ENCODE results near the gene DKKL1. TPM values are rescaled to one million over a fixed set of nuclear protein-coding genes. Genes with fewer than 3 reads are reported as not detected.
"Not testable (repeated sequence)": the region's sequence is repeated elsewhere in the genome, so short reads cannot be mapped to it uniquely, and the experiment has no call there.

Gene DKKL1
- not detected for total RNA-seq
- long read RNA-seq, partial matches to known transcripts = 0 of 1 reads
- long read RNA-seq, other reads (novel, unspliced or antisense) = 1 of 1 reads

DNA sequence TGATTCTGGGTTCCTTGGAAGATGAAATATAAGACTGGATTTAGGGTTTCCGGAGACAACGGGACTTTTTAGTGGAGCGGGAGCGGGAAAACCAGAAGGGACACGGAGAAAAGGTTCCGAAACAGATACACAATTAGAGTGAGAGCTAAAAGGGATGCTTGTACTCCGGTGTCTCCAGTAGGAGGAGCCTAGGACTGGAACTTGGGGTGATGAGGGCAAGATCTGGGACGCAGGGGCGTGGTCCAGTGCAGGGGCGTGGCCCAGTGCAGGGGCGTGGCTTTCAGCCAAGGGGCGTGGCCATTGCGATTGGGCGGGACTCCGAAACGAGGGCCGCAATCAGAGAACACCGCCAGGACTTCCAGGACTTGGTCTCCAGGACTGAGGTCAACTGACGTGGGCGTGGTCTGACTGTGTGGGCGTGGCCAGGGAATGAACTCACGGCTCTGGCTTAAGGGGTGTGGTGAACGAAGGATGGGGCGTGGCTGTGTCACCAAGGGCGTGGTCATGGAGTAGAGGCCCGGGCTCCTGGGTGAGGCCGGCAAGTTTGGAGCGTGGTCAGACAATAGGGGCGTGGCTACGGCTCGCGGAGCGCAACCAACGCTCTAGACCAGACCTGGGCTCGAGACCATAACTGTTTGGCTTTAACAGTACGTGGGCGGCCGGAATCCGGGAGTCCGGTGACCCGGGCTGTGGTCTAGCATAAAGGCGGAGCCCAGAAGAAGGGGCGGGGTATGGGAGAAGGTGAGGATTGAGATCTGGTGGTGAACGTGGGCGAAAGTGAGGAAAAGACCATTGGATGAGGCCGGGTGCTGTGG, at the start of gene DKKL1:
Gene DKKL1, plus strand, starts transcription at position 610 of the 815 bp plus-strand sequence. Its CDS starts 122 bp downstream, at position 732.
- peak; percentile 87 for ATAC-seq
- intact Hi-C loops (cut with micrococcal nuclease) = no loop called here
- peak; percentile 99 for DNase-seq

GRCh38 chr19:49315111-49315510, 48.6 kb upstream of the DKKL1 start:
- intact Hi-C loops (cut with micrococcal nuclease) = no loop called here
- ATAC-seq (no peak), DNase-seq (no peak)

DNA sequence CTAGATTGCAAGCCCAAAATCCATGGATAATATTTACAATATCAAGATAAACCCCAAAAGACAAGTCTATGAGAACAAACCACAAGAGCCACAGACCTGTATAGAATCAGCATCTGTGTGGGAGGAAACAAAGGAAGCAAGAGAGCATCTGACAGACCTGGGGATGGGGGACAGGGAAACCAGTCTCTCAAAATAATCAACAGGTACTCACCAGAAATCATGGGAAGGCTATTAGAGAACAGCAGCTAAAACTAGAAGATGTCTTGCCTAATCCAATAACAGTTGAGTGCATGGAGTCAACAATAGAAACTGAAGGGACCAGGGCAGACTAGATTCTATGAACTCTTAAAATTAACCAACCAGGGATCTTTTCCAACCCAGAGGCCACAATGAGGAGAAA, 47.4 kb upstream of the DKKL1 start:
- DNase-seq (no peak), ATAC-seq (no peak)

GRCh38 chr19:49318296-49318695, 45.4 kb upstream of the DKKL1 start:
- intact Hi-C loops (cut with micrococcal nuclease) = no loop called here
- DNase-seq (no peak), ATAC-seq (no peak)

More for the DNA sequence above, 47.4 kb upstream of the DKKL1 start:
- intact Hi-C loops (cut with micrococcal nuclease) = no loop called here

DNA sequence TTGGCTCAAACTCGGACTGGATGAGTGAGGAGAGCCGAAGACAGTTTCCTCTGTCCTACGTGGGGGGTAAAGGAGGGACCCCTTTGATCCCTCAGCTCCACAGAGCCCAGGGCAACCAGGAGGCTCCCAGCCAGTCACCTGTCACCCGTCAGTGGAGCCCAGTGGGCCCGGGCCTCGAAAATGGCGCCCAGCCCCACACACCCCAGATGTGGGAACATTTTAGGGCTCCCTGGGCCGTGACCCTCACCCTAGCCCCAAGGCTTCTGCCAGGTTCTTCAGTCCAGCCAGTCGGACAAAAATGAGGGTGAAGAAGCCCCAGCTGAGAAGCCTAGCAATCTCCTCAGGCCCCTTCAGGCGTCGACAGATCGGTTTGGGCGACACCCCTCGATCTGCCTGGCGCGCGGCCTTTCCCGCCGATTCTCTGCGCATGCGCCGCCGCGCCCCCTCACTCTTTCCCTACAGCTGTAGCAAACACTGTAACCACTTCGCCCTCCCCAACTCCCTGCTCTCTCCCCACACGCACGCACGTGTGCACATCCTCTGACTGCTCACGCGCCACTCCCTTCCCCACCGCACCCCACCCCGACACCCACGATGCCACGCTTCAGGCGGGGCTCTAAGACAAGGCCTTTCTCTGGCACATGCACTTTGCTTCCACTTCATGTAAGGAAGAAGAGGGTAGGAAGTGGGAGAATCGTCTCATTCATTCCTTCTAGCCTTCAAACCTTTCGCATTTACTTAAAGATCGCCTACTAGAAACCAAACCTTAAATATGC, 38.7 kb upstream of the DKKL1 start, which contains the start of gene SLC6A16:
Gene SLC6A16, minus strand, starts transcription at position 391 of the 776 bp plus-strand sequence. CDS start 13,844 bp downstream, outside the sequence.
- intact Hi-C loops (cut with micrococcal nuclease) = no loop called here

DNA sequence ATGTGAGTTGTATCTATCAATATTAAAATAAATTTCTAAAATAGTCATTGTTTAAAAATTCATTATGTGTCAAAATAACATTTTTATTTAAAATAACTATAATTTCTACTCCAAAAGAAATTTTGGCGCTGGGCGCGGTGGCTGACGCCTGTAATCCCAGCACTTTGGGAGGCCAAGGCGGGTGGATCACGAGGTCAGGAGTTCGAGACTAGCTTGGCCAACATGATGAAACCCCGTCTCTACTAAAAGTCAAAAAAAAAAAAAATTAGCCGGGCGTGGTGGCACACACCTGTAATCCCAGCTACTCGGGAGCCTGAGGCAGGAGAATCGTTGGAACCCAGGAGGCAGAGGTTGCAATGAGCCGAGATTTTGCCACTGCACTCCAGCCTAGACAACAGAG, 37.9 kb upstream of the DKKL1 start:
- ATAC-seq; intact Hi-C loops (cut with micrococcal nuclease); DNase-seq: not testable (repeated sequence)

More for the DNA sequence above, 38.7 kb upstream of the DKKL1 start, which contains the start of gene SLC6A16:
- ATAC-seq (no peak), DNase-seq (no peak)

DNA sequence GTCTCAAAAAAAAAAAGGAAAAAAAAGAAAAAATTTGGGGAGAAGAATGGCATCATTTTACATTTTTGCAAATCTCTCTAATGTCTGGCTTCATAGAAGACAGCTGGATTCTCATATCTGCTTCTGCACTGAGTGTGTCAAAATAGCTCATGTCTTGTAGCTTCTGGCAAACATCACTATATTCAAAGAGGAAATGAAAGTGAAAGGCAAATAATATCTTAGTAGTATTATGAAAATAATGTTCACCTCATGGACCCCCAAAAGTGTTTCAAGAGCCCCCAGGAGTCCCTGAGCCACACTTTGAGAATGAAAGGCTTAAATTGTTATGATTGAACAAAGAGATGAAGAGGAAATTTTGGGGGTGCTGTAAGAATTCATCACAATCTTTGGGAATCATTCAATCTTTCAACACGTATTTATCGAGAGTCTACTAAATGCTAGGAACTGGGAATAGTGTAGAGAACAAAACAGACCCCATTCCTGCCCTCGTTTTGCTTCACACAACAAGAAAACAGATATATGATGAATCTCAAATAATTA, 37.4 kb upstream of the DKKL1 start:
- intact Hi-C loops (cut with micrococcal nuclease) = no loop called here
- no peak for DNase-seq

GRCh38 chr19:49327878-49328544, 35.7 kb upstream of the DKKL1 start:
- intact Hi-C loops (cut with micrococcal nuclease) = no loop called here
- no peak for ATAC-seq
- DNase-seq = no peak

More for the DNA sequence above, 37.4 kb upstream of the DKKL1 start:
- no peak for ATAC-seq

- intact Hi-C loops (cut with micrococcal nuclease) = no loop called here
- ATAC-seq (no peak), DNase-seq (no peak)
These were observed 34.9 kb upstream of the DKKL1 start for GRCh38 chr19:49328741-49329140.

DNA sequence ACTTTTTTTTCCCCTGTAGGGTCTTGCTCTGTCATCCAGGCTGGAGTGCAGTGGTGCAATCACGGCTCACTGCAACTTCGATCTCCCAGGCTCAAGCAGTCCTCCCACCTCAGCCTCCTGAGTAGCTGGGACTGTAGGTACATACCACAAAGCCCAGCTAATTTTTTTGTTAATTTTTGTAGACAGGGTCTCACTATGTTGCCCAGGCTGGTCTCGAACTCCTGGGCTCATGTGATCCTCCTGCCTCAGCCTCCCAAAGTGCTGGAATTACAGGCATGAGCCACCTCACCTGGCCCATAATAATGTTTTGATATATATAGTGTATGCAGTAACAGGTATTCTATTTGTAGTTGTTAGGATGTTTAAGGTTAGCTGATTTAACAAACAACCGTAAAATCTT, 32.5 kb upstream of the DKKL1 start:
- intact Hi-C loops (cut with micrococcal nuclease); DNase-seq; ATAC-seq: not testable (repeated sequence)

GRCh38 chr19:49331616-49332055, 32.0 kb upstream of the DKKL1 start:
- peak; percentile 79 for ATAC-seq
- intact Hi-C loops (cut with micrococcal nuclease) = no loop called here

GRCh38 chr19:49332691-49333417, 30.8 kb upstream of the DKKL1 start:
- ATAC-seq; DNase-seq; intact Hi-C loops (cut with micrococcal nuclease): not testable (repeated sequence)

More at GRCh38 chr19:49331616-49332055, 32.0 kb upstream of the DKKL1 start:
- no peak for DNase-seq

DNA sequence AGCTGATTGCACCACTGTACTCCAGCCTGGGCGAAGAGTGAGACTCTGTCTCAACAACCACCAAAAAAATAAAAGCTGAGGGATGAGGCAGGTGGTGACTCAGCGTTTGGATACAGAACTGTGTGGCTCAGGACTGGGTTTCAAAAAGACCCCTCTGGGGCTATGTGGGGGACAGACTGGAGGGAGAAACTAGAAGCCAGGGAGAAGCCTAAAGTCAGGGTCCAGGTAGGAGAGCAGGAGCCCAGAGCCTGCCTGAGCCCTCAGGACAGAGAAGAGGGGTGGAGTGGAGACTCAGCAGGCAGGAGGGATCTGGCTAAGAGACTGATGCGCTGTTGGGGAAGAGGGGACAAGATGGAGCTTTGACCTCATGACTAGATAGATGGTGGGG, 30.3 kb upstream of the DKKL1 start:
- DNase-seq = no peak
- ATAC-seq = no peak
- intact Hi-C loops (cut with micrococcal nuclease) = no loop called here

- DNase-seq (peak; percentile 52), ATAC-seq (no peak)
- intact Hi-C loops (cut with micrococcal nuclease) = no loop called here
These were observed 29.8 kb upstream of the DKKL1 start for GRCh38 chr19:49333811-49334288.

GRCh38 chr19:49335071-49335783, 28.4 kb upstream of the DKKL1 start, which contains the start of gene CD37:
TSS of gene CD37 (plus strand) at chr19:49335406. CDS start at chr19:49335541, 135 bp downstream.
- intact Hi-C loops (cut with micrococcal nuclease) = no loop called here
- peak; percentile 47 for DNase-seq

DNA sequence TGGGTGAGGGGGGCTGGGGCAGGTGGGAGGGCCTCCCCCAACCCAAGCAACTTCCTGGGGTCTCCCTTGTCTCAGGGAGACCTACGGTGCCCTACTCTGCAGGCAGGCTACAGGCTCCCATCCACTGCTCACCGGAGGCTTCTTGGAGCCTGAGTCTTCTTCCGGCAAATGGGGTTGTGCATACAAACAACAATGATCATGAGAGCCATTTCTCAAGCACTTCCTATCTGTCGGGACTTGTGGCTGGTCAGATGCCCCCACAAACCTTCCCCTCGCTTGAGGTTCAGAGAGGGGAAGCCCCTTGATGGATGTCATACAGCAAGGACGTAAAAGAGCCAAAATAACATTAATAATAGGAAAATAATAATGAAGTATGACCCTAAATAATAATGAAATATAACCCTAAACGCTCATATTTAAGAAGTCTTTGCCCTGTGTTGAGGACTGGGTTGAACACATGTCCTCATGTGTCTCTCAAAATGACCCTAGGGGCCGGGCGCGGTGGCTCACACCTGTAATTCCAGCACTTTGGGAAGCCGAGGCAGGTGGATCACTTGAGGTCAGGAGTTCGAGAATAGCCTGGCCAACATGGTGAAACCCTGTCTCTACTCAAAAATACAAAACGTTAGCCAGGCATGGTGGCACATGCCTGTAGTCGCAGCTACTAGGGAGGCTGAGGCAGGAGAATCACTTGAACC, 27.7 kb upstream of the DKKL1 start:
- no peak for DNase-seq
- ATAC-seq = no peak
- intact Hi-C loops (cut with micrococcal nuclease) = no loop called here

More at GRCh38 chr19:49335071-49335783, 28.4 kb upstream of the DKKL1 start, which contains the start of gene CD37:
- ATAC-seq = no peak
